Myocyte (in vitro differentiated cells): ENCODE measurements around the gene TSHZ3. TPM values are rescaled to one million over a fixed set of nuclear protein-coding genes. Genes with fewer than 3 reads are reported as not detected.
A peak's percentile ranks its signal among the peaks of the same experiment; 100 is the strongest.

ENCODE experiments used
- DNase-seq: peaks from one replicate; pipeline ENCODE4 v3.0.0-alpha.2; 2012; ENCODE audit warnings: low read depth
- polyA plus RNA-seq: library from polyadenylated mRNA; unstranded; fragments of >200 nt; gene quantifications from one replicate; pipeline ENCODE4 v1.2.1, GENCODE V29; 2012; ENCODE audit warnings: missing spikeins
- total RNA-seq: library from RNA; depleted of rRNA; stranded (reverse); fragments of >200 nt; gene quantifications from 2 replicates; pipeline ENCODE4 v1.2.3, GENCODE V29; 2014

TSHZ3 gene, protein sequence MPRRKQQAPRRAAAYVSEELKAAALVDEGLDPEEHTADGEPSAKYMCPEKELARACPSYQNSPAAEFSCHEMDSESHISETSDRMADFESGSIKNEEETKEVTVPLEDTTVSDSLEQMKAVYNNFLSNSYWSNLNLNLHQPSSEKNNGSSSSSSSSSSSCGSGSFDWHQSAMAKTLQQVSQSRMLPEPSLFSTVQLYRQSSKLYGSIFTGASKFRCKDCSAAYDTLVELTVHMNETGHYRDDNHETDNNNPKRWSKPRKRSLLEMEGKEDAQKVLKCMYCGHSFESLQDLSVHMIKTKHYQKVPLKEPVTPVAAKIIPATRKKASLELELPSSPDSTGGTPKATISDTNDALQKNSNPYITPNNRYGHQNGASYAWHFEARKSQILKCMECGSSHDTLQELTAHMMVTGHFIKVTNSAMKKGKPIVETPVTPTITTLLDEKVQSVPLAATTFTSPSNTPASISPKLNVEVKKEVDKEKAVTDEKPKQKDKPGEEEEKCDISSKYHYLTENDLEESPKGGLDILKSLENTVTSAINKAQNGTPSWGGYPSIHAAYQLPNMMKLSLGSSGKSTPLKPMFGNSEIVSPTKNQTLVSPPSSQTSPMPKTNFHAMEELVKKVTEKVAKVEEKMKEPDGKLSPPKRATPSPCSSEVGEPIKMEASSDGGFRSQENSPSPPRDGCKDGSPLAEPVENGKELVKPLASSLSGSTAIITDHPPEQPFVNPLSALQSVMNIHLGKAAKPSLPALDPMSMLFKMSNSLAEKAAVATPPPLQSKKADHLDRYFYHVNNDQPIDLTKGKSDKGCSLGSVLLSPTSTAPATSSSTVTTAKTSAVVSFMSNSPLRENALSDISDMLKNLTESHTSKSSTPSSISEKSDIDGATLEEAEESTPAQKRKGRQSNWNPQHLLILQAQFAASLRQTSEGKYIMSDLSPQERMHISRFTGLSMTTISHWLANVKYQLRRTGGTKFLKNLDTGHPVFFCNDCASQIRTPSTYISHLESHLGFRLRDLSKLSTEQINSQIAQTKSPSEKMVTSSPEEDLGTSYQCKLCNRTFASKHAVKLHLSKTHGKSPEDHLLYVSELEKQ
- total RNA-seq: 8.1 and 10.9 TPM in 2 replicates
- polyA plus RNA-seq: 13.8 TPM

- peak; percentile 84 for DNase-seq
Observed at GRCh38 chr19:31349160-31349881, at the start of gene TSHZ3. Gene TSHZ3, minus strand, starts transcription at chr19:31349436. Its CDS starts 217 bp downstream, at chr19:31349219.

DNA sequence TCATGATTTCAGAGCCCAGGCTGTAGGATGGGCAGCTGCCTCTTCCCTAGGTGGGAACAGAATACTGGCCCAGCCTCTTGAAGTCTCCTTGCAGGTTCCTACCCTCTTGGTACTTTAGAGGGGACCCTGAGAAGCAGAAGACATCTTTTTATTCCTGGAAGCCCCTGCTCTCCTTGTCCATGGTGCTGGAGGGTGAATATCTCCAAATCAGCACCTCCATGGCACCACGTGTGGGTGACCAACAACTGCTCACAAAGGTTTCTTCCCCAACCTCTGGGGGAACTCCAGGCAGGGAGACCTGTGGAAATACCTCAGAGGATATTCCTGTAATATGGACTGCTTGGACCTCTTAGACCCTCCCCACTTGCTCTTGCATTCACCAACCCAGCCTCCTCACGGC is 48.1 kb upstream of the TSHZ3 start:
- no peak for DNase-seq

DNA sequence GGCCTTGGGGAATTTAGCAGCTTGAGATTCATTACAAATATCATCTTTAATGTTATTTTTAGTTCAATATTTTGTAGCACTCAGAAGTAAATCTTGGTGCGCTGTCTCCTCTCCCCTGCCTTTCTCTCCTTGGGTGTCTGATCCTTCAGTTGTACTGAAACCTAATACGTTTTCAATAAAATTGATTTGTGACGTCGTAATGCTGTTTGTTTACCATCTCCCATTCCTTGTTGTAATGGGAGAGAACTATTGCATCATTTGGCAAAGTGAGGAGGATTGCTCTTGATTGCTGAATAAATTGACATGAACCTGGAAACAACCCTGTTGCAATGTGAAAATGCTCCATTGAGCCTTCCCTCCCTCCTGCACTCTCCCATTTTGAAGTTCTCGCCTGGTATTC is 43.2 kb upstream of the TSHZ3 start:
- DNase-seq: no peak

GRCh38 chr19:31391518-31391917 is 42.3 kb upstream of the TSHZ3 start:
- no peak for DNase-seq

- DNase-seq: peak; percentile 77
Observed at GRCh38 chr19:31390711-31391110, 41.5 kb upstream of the TSHZ3 start.

DNA sequence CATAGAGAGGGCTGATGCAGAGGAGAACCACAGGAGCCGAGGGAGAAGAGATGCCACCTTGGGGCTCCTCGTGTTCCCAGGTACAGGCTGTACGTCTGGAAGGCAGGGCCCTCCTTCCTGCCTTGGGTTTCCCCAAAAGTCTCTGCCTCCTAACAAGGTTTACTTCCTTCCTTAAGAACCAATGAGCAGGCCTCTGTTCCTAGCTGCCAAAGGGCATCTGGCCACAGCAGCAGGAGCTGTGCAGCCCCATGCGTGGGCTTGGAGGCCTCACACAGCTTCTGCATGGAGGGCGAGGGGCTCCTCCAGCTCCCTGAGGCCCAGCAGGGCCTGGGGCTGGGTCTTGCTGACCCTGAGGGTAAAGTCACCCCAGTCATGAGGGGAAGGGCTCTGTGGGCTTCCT is 40.6 kb upstream of the TSHZ3 start:
- no peak for DNase-seq

- no peak for DNase-seq
Observed at GRCh38 chr19:31387717-31388301, 38.6 kb upstream of the TSHZ3 start.

GRCh38 chr19:31386806-31387205 is 37.6 kb upstream of the TSHZ3 start:
- no peak for DNase-seq

GRCh38 chr19:31385744-31386143 is 36.5 kb upstream of the TSHZ3 start:
- DNase-seq: peak; percentile 38

DNA sequence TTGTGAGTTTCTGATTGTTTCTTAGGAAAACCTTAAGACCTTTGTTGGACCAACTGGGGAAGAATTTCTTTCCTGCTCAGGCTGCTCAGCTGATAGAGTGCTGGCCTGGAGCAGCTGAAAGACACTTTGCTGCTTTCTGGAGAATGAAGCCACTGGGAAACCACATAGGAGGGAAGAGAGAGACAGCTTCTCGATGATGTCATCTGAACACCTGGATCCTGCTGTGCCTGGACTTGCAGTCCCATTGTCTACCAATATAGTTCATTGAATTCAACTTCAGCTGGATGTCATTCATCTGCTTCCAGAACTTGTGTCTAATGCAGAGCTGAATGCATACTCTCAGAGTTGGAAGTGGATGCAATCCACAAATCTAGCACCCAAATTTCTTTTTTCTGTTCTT is 34.3 kb upstream of the TSHZ3 start:
- DNase-seq: no peak

DNA sequence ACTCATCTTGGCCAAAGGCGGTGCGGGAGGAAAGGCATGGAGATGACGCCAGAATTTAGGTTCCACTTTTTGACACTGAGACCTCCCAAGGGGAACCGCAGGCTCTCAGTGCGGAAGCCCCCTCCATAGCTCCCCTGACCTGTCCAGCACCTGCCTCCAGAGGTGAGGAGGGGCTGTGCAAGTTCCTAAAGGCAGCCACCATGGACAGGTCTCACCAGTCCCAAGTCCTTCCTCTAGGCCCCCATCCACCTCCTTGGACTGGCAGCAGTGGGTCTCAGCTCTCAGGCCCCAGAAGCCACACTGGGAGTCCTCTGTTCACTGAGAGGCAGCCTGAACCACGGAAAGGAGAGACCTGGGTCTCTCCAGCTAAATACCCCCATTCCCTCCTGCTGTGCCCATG is 31.6 kb upstream of the TSHZ3 start:
- DNase-seq: no peak

GRCh38 chr19:31378404-31378803 is 29.2 kb upstream of the TSHZ3 start:
- DNase-seq: peak; percentile 98

DNA sequence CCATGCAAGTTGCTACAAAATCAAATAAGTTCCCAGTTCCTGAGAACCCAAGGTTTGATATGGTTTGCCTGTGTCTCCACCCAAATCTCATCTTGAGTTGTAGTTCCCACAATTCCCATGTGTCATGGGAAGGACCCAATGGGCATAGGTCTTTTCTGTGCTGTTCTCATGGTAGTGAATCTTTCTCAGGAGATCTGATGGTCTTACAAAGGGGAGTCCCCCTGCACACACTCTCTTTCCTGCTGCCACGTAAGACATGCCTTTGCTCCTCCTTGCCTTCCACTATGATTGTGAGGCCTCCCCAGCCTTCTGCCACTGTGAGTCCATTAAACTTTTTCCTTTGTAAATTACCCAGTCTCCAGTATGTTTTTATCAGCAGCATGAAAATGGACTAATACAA is 28.5 kb upstream of the TSHZ3 start:
- peak; percentile 55 for DNase-seq

DNA sequence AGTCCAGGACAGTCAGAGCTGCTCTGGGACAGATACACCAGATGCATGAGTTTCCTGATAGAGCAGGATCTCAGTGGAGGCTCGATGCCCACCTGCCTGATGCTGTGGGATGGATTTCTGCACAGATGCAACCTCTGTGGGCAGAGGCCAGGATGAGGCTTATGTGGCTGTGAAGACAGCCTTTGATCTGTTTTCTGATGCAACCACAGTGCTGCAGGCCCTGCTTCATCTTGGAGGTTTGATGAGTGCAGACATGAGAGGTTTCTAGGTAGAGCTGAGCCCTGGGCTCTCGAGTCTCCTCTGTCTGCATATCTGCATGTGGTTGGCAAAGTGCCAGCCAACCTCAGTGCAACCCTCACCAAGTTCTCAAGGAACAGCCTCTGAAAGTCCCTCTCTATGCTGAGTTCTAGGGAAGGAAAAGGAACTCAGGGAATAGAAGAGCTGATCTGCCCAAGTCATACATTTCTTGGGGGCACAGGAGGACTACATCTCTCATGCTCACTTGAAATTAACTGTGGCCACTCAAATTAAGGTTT is 23.1 kb upstream of the TSHZ3 start:
- peak; percentile 65 for DNase-seq

DNA sequence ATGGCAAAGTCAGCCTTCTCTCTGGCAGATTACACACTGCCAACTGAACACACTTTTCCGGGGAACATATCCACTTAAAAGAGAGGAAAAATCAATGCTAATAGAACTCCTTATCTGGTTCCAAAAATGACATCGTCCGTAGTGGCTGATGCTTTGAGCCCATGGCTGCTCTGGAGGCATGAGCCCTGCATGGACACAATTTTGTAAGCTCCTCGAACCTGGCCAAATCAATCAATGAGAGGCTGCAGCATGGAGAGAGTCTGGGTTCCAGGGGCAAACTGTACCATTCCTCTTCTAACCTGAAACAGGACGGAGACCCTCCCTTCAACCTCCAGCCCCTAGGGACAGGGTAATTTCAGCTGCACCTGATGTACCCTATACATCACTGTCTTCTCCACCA is 21.0 kb upstream of the TSHZ3 start:
- DNase-seq: no peak

GRCh38 chr19:31364963-31365362 is 15.7 kb upstream of the TSHZ3 start:
- DNase-seq: no peak

DNA sequence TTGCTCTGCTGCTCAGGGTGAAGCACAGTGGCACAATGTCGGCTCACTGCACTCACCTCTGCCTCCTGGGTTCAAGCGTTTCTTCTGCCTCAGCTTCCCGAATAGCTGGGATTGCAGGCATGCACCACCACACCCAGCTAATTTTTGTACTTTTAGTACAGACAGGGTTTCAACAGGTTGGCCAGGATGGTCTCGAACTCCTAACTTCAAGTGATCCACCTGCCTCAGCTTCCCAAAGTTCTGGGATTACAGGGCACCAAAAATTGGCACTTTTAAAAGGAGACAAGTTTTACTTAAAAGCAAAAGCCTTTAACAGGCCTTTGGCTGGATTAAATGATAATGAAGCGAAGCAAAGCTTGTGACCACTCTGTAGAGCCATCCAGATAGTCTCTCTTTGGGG is 12.5 kb upstream of the TSHZ3 start:
- no peak for DNase-seq

GRCh38 chr19:31357315-31357673 is 8.1 kb upstream of the TSHZ3 start:
- no peak for DNase-seq

DNA sequence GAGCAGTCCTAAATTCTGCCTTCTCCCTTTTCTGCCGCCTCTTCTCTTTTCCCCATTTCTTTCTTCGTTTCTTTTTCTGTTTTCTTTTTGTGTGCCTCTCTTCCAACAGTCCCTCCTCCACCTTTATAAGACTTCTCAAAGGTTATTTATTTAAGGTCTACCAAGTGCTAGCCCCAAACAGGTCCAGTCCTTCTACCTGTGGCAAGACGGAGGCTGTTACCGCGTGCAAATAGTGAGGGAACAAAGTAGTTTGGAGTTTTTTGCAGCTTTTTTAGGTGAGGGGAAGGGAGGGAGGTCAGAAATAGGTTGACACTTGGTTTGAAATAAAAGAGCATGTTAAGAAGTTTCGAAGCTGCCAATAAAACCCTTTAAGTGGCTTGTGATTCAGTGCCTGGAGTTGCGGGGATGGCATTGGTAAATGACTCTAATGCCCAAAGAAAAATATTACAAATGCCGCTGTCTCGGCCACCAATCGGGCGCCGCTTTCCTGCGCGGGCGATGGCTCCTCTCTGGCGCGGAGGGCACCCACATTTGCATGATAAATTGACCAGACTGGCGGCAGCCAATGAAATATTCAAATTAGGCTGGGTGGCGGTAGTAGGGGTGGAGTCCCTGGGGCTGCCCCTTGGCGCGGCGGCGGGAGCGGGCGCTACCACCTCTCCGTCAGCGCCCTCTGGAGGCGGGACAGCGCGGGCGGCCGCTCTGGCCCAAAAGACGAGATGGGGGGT is 7.5 kb upstream of the TSHZ3 start:
- no peak for DNase-seq
